IPS-18c (cell line): ENCODE measurements around the gene PNPLA7.

Experiments used
- H3K4me3 ChIP-seq: 2 replicates; pipeline ENCODE4 v1.7.0; 2013; ENCODE audit warnings: low read depth, mild to moderate bottlenecking, low read length, moderate library complexity; ENCODE audit not compliant: insufficient read depth
- H3K9me3 ChIP-seq: one replicate; pipeline ENCODE4 v1.6.1; 2013; ENCODE audit warnings: mild to moderate bottlenecking, low read length, moderate library complexity; ENCODE audit not compliant: control insufficient read depth, insufficient read depth

PNPLA7 gene

DNA sequence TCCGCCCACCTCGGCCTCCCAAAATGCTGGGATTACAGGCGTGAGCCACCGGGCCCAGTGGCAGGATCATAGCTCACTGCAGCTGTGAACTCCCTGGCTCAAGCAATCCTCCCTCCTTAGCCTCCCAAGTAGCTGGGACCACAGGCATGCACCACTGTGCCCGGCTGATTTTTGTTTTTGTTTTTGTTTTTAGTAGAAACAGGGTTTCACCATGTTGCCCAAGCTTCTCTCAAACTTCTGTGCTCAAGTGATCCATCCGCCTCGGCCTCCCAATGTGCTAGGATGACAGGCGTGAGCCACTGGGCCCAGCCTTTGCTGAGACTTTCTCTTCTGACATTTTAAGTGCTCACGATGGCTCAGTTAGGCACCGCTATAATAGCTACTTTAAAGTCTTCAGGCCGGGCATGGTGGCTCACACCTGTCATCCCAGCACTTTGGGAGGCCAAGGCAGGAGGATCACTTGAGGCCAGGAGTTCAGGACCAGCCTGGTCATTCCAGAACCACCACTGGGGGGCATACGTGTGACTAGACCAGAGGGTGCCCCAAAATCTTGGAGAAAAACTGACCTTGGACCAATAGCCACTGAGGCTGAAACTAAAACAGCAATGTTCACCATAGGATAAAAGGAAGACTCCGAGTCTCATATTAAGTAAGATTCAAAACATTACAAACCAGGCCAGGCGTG lies 106.0 kb downstream of the PNPLA7 start:
- Histone ChIP-seq H3K9me3 (no peaks in the 10 kb centered on the region), H3K4me3 (no peak overlapping the region)

DNA sequence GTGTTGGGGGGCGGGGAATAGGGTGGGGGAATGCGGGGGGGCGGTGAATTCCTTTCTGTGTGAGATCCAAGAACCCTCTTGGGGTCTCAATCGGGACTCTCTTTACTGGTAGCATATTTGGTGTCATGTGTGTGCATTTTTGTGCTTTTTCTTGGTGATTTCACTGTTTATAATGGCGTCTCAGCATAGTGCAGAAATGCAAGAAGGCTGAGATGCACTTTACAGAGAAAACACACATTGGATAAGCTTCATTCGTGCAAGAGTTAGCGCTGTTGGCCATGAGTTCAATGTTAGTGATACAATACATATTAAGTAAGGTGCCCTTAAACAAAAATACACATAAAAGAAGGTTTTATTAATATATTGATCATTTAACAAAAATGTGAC lies 108.3 kb downstream of the PNPLA7 start:
- Histone ChIP-seq H3K4me3 (peak overlapping the region; percentile 39), H3K9me3 (no peaks in the 10 kb centered on the region)

DNA sequence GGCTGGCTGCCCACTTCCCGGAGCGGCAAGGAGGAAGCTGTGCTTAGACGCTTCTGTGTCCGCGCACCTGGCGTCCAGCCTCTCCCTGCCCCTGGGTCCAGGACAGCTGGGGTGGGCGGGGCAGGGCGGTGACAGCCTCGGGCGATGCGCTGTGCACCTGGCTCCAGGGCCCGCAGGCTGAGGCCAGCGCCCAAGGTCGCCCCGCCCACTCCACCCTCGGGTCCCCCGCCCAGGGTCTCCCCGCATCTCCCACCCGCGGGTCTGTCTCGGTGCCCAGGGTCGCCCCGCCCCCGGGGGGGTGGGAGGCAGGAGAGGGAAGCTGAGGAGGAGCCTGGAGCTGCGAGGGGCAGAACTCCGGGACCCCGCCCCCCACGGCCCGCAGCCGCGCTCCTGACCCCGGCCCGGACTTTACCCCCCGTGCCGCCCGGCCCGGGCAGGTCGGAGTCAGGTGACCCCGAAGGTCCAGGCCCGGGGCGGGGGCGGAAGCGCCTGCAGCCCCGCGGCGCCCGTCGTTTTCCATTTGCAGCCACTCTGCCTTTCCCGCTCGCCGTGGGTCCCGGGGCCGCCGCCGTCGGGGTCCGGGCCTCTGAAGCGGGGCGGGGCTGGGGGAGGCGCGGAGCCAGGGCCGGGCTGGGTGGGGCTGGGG lies 108.8 kb downstream of the PNPLA7 start, which contains the start of gene ENTPD8:
Gene ENTPD8, minus strand, starts transcription at position 69 of the 646 bp plus-strand sequence. CDS start 3,072 bp downstream, outside the sequence.
- Histone ChIP-seq H3K9me3 (no peaks in the 10 kb centered on the region), H3K4me3 (peak within 1 kb of the TSS; percentile 58)

DNA sequence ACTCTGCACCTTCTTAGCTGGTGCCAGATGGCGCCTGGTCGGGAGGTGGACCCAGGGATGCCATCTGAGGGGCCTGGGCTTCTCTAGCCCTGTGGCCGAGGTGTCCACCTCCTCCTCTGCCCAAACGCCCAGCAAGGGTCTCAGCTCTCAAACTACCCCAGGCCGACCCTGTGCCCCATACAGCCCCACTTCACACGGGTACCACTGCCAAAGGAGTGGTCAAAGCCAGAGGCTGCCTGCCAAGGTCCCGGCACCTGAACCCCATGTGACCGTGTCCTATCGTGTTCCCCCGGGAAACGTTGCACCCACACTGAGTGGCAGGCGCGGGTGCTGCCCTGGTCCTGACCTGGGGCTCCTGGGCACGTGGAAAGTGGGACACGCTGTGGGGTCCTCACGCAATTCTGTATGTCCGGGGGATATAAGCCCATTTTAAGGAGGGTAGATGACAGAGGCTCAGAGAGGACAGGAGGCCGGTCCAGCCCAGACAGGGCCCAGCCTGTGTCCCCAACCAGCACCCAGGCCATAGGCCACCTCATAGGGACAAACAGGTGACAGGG lies 111.0 kb downstream of the PNPLA7 start:
- Histone ChIP-seq H3K9me3 (no peaks in the 10 kb centered on the region), H3K4me3 (no peak overlapping the region)

DNA sequence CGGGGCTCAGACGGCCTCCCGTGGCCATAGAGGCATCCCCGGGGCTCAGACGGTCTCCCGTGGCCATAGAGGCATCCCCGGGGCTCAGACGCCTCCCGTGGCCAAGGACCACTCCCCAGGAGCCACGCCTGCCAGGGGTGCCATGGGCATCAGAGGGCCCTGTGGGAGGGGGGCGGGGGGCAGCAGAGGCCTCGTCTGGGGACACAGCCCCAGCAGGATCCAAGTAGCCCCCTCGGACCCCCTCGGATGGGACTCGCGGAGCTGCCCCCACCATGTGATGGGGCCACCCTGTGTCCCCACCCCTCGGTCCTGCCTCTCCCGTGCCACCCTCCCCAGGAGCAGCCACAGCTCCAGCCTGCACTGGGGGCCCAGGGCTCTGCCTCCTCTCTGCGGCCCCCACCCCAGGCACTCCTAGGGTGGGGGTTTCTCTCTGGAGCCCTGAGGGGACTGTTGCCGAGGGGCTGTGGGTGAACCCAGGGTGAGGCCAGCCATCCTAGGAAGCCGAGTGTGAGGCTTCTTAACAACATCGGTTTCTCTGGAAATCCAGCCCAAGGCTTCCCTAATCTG lies 111.5 kb downstream of the PNPLA7 start:
- Histone ChIP-seq H3K4me3 (no peak overlapping the region), H3K9me3 (no peaks in the 10 kb centered on the region)

DNA sequence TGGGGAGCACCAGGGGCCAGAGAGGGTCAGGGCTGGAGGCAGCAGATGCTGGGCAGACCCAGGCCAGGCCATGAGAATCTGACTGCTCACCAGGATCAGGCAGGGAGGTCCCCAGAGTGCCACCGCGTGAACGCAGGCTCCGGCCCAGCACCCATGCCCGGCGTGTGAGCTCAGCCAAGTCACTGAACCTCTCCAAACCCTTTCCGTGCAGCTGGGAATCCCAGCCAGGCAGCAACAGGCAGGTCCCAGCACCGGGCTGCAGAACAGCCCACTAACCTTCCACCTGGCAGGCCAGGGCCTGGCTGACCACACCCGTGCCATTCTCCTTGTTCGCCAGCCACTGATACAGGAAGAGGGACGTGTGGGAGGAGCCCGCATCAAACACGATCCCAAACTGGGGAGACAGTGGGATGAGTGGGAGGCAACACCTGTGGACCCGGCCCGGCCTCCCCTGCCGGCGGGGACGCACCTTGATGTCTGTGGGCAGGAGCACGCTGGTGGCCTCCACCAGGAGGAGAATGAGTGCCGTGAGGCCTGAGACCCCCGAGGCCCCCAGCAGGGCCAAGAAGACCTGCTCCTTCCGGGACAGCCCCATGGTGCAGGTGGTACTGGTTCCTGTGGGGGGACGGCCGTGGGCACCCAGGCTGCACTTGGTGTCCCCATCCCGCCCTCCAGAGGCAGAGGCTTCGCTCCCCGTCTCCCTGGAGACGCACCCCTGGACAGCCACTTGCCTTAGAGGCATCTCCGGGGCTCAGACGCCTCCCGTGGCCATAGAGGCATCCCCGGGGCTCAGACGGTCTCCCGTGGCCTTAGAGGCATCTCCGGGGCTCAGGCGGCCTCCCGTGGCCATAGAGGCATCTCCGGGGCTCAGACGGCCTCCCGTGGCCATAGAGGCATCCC lies 112.3 kb downstream of the PNPLA7 start:
- Histone ChIP-seq H3K4me3 (no peak overlapping the region), H3K9me3 (no peaks in the 10 kb centered on the region)

DNA sequence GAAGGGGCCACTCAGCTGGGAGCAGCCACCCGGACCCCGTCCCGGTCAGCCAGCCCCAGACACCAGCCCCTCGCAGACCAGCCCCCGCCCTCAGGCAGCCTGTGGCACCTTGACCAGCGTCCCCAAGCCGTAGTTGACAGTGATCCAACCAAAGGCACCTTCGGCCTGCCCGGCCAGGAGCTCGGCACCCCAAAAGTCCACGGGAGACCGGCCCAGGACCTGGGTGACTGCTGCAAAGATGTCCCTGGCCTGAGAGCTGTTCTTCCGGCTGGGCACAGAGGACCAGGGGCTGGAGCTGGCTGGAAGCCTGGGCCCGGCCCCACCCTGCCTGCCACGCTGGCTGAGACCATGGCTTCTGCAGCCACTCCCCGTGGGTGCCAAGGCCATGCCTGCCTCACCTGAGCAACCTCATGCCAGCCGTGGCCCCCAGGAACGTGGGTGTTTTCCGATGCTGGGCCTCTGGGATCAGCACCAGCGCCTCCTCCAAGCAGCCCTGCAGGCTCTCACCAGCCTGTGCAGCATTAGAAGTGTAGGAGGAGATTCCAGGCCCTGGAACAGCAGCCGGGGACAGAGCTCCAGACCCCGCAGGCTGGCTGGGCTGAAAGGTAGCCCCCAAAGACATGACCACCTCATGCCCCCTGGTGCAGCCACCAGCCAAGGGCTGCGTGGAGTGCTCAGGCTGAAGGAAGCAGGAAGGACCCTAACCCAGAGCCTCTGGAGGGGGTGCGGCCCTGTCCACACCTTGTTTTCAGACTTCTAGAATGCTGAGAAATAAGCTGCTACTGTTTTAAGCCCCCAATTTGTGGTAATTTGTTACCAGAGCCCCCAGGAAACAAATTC lies 113.2 kb downstream of the PNPLA7 start:
- H3K9me3 ChIP-seq, result no peaks in the 10 kb centered on the region
- no peak overlapping the region for H3K4me3 ChIP-seq

DNA sequence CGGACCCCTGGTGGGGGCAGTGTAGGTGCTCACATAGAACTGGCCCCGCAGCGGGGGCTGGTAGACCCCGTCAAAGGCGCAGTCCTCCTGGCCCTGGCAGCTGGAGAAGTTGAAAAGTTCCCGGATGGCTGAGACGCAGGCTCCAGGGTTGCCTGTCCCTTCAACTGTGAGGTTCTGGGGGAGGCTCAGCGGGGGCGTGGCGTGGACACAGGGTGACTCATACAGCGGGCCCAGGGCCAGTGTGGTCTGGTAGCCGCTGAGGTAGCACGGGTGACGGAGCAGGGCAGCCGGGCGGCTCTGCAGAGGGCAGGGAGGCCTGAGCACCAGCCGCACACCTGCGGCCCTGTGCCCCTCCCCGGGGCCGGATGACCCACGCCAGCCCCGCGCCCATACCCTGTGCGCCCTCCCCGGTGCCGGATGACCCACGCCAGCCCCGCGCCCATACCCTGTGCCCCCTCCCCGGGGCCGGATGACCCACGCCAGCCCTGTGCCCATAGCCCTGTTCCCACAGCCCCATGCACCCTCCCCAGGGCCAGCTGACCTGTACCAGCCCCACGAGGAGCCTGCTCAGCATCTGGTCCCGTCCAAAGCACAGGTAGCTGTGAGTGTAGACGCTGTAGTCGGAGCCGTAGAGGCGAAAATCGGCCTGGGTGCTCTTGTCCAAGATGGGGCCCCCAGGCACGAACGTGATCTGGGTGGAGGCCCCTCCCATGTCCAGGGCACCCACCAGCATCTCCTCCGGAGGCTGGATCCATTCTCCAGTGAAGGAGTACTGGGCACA lies 114.0 kb downstream of the PNPLA7 start:
- Histone ChIP-seq H3K9me3 (no peaks in the 10 kb centered on the region), H3K4me3 (no peak overlapping the region)

DNA sequence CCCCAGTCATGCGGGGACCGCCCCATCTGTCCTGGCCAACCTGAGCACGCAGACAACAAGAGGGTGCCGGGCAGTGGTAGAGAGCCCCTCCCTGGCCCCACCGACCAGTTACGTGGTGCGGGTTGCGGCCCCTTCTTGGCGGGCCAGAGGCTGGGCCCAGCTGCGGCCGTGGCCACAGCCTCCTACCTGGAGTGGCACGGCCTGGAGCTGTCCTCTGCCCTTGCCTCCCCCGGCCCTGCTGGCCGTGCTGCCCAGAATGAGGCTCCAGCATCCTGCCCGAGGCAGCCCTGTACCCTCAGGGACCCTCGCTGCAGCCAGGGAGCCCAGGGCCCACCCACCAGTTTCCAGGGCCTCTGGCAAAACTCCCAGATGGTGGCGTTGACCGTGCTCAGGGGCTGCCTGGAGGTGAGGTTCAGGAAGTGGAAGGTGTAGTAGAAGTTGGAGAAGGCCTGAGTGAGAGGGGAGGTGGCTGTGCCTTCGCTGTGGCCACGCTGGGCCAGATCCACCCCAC lies 114.8 kb downstream of the PNPLA7 start:
- H3K4me3 ChIP-seq, result no peak overlapping the region
- H3K9me3 ChIP-seq, result no peaks in the 10 kb centered on the region

DNA sequence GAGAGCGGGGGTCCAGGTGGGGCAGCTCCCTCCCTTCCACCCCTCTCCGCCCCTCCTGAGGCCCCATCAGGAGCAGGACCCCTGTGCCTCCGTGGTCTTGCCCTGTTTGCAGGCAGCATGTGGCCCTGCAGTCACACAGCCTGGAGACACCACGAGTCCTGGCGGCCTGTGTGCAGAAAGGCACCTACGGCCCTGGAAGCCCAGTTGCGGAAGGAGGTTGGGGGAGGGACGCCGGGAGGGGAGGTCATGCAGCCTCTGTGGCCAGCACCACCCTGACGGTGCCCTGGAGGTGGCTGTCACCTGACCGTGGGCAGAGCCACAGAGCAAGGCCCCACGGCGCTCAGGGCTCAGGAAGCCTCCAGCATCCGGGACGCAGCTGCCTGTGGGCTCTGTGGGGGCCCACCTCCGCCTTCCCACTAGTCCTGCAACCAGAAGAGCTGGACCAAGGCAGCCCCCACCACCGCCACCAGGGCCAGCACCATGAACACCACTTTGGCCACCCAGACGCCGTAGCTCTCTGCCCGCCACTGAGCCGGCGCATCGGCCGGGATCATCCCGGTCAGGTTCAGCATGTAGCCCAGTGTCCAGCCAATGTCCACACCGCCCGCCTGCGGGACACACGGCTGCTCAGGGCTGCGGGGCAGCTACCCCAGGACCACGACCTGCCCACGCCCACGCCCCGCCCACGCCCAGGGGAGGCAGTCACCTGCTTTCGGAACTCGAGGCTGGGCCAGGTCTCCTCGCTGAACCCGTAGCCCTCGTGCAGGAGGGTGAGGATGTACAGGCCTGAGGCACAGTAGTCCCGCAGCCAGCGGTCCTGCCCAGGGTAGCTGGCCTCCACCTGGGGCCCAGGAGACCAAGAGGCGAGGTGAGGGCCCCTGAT lies 115.5 kb downstream of the PNPLA7 start:
- Histone ChIP-seq H3K4me3 (no peak overlapping the region), H3K9me3 (no peaks in the 10 kb centered on the region)

DNA sequence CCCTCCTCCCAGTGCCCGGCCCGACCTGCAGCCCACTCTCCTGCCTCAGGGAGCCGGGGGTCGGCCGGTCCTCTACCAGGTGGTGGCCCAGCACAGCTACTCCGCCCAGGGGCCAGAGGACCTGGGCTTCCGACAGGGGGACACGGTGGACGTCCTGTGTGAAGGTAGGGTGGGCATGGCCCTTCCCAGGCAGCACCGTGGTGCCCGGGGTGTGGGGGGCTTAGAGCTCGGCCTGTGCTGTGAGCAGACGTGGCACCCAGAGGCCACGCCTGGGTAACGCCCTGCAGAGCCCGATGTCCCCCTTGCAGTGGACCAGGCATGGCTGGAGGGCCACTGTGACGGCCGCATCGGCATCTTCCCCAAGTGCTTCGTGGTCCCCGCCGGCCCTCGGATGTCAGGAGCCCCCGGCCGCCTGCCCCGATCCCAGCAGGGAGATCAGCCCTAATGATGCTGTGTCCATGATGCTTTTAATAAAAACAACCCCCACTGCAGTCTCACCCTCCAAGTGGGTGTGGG lies 116.2 kb downstream of the PNPLA7 start:
- Histone ChIP-seq H3K9me3 (no peaks in the 10 kb centered on the region), H3K4me3 (no peak overlapping the region)

DNA sequence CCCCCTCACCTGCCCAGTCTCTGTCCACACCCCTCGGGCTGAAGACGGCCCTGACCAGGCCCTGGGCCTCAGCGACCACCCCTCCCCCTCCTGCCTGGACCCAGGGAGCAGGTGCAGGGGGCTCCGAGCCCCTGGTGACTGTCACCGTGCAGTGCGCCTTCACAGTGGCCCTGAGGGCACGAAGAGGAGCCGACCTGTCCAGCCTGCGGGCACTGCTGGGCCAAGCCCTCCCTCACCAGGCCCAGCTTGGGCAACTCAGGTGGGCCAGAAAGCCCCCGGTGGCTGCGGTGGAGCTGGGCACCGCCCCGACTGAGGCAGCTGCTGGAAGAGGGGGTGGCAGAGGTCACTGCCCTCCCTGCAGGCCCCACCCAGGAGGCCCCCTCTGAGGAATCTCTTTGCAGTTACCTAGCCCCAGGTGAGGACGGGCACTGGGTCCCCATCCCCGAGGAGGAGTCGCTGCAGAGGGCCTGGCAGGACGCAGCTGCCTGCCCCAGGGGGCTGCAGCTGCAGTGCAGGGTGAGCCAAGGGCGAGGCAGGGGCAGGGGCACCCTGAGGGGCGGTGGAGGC lies 116.8 kb downstream of the PNPLA7 start:
- Histone ChIP-seq H3K4me3 (no peak overlapping the region), H3K9me3 (no peaks in the 10 kb centered on the region)

DNA sequence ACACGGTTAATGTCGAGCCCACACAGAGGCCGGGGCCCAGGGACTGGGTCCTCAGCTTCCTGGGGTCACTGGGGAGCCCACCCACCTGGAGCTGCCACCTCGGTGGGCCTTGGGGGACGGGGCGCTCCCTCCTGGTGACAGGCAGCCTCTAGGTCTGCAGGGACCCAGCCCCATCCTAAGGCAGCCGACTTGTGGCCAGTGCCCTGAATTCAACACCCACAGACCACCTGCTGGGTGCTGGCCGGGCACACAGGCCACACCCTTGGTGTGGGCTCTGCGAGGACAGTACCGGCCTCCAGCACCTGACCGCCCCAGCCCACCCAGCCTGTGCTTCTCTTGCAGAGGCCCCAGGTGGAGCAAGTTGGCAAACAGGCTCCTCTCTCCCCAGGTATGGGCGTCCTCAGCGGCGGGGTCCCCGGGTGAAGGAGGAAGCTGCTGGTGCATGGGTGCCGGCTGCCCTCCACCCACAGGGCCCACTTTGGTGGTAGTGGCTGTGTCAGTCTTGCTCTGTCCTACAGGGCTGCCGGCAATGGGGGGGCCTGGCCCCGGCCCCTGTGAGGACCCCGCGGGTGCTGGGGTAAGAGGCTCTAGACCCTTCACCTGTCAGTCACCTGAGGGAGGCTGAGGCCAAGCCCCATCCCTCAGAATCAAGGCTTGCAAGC lies 117.4 kb downstream of the PNPLA7 start:
- Histone ChIP-seq H3K4me3 (no peak overlapping the region), H3K9me3 (no peaks in the 10 kb centered on the region)

DNA sequence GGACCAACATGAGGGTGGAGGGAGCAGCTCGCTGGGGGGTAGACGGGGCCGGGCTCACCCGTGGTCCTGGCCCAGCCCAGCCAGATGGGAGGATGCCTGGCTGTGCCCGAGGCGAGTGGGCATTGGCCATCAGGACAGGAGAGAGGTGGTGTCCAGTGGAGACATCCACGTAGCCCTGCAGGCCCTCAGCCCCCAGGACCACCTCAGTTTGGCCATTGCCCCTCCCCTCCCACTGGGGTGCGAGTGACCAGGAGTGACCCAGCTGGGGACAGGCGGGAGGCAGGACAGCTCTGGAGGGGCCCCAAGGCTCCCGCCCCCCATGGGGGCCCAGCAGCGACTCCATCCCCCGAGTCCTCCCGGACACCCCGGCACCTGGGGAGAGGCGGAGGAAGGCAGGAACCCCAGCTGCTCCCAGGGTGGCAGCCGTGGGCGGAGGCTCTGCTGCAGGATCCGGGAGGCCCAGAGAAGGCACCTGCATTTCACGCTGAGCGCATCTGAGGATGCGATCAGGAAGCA lies 118.7 kb downstream of the PNPLA7 start:
- no peak overlapping the region for H3K4me3 ChIP-seq
- H3K9me3 ChIP-seq, result no peaks in the 10 kb centered on the region
